Transverse colon (tissue), 4 donors: ENCODE data around the gene AKT1. TPM values are rescaled to one million over a fixed set of nuclear protein-coding genes. Genes with fewer than 3 reads are reported as not detected.
A peak's percentile ranks its signal among the peaks of the same experiment; 100 is the strongest.

Experiments used
- DNase-seq: peaks from one replicate; pipeline ENCODE4 v3.0.0-alpha.2; 2019
- H3K27ac ChIP-seq, 4 donors: fragments of 200-600 bp; sonication (generic); 2 replicates each; pipeline ENCODE4 v1.5.1; 2016 to 2018; ENCODE audit warnings: inconsistent platforms in 4 of 4
- H3K27me3 ChIP-seq: fragments of 200-600 bp; sonication (generic); 2 replicates; pipeline ENCODE4 v1.5.1; 2017; ENCODE audit warnings: inconsistent platforms
- H3K36me3 ChIP-seq, 4 donors: fragments of 200-600 bp; sonication (generic); 2 replicates each; pipeline ENCODE4 v1.5.1; 2017 to 2019; ENCODE audit warnings: inconsistent platforms in 4 of 4
- H3K4me1 ChIP-seq, 4 donors: fragments of 200-600 bp; sonication (generic); 2 replicates each; pipeline ENCODE4 v1.5.1; 2017 to 2020; ENCODE audit warnings: inconsistent platforms in 4 of 4
- H3K4me3 ChIP-seq, 4 donors: fragments of 200-600 bp; sonication (generic); 1 replicate in 1 of 4; 2 replicates in 3 of 4; pipeline versions ENCODE4 v1.5.1 to v1.6.1; 2017 to 2019; ENCODE audit warnings: inconsistent platforms in 4 of 4
- H3K9me3 ChIP-seq, 2 donors: fragments of 200-600 bp; sonication (generic); 2 replicates each; pipeline ENCODE4 v1.5.1; 2017 to 2019; ENCODE audit warnings: inconsistent platforms in 2 of 2
- EP300 ChIP-seq: sonication (generic); formaldehyde crosslinking; IDR thresholded peaks from one replicate; pipeline ENCODE4 v1.6.1; 2017; ENCODE audit warnings: antibody characterized with exemption, low read depth
- POLR2A ChIP-seq: fragments of 450-650 bp; IDR thresholded peaks from one replicate; pipeline ENCODE4 v1.6.1; 2016; ENCODE audit warnings: antibody characterized with exemption, mild to moderate bottlenecking, moderate library complexity
- POLR2AphosphoS5 ChIP-seq, 3 donors: sonication (generic); formaldehyde crosslinking; IDR thresholded peaks; one replicate each; pipeline ENCODE4 v1.6.1; 2016; ENCODE audit warnings: antibody characterized with exemption in 3 of 3
- WGBS, 2 donors: methylation state at CpG; one replicate each; pipeline ENCODE4 v1.1.5; 2018; ENCODE audit warnings: low coverage in 1 of 2; 5-methylcytosine and 5-hydroxymethylcytosine counted together
- in situ Hi-C, 4 donors: fragments of 200-750 bp; cut with MboI; loops; one replicate each; pipeline versions ENCODE4 v1.15.0 to v1.15.1; 2017; ENCODE audit warnings: low sequenced_read_pairs in 3 of 4, low pct_ligation_motif_present in 1 of 4, low pct_unique_long_range_greater_than_20kb in 1 of 4
- intact Hi-C: fragments of 100-400 bp; cut with DNase I; formaldehyde crosslinking; loops from one replicate; pipeline ENCODE4 v1.15.1; 2023; ENCODE audit warnings: low total_unique reads
- total RNA-seq, 4 donors: library from RNA; depleted of rRNA; stranded (reverse); fragments of >200 nt; gene quantifications; one replicate each; pipeline ENCODE4 v1.1.0, GENCODE V29; 2016
- TF ChIP-seq, protein P1 (sequence below), 5 experiments: fragments of 200-600 bp in 3 of 5; fragments of 450-650 bp in 2 of 5; sonication (generic) in 3 of 5; IDR thresholded peaks; 1 replicate in 2 of 5; 2 replicates in 3 of 5; pipeline ENCODE4 v1.5.1; 2016 to 2017; ENCODE audit warnings: antibody characterized with exemption in 5 of 5, inconsistent platforms in 3 of 5, mild to moderate bottlenecking in 2 of 5, moderate library complexity in 1 of 5

The AKT1 gene
- total RNA-seq, 4 donors from 2014 or later: 85.4 to 310 (median 136) TPM

DNA sequence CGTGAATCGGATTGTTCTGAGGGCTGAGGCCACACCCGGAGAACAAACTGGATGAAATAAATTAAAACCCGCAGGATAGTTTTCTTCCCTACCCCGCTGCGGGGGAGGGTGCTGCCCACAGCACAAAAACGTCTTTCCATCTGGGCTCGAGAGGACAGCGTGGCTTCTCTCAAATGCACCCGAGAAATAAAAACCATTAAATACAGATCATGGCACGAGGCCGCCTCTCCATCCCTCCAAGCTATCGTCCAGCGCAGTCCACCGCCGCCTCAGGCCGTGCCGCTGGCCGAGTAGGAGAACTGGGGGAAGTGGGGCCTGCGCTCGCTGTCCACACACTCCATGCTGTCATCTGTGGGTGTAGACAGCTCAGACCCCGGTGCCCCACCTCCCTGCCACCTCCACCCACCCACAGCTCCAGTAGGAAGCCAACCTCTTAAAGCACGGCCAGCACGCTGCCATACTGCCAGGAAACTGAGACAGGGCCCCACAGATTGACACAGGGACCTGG, 25.4 kb downstream of the AKT1 start:
- peaks cover 0 to 10% (median 7%) of the 10 kb centered on the region in 4 donors for H3K4me1 ChIP-seq
- H3K27me3 ChIP-seq: no peaks in the 10 kb centered on the region
- WGBS, 2 donors: 80 to 84% methylated on average over 2 to 24 of the region's 24 CpGs
- DNase-seq: no peak
- H3K9me3 ChIP-seq: no peaks in the 10 kb centered on the region
- no peak overlapping the region for H3K4me3 ChIP-seq
- peaks cover 0 to 14% (median 4%) of the 10 kb centered on the region in 4 donors for H3K36me3 ChIP-seq
- no peak overlapping the region for H3K27ac ChIP-seq
- TF ChIP-seq EP300: no peak
- TF ChIP-seq, protein P1, sequence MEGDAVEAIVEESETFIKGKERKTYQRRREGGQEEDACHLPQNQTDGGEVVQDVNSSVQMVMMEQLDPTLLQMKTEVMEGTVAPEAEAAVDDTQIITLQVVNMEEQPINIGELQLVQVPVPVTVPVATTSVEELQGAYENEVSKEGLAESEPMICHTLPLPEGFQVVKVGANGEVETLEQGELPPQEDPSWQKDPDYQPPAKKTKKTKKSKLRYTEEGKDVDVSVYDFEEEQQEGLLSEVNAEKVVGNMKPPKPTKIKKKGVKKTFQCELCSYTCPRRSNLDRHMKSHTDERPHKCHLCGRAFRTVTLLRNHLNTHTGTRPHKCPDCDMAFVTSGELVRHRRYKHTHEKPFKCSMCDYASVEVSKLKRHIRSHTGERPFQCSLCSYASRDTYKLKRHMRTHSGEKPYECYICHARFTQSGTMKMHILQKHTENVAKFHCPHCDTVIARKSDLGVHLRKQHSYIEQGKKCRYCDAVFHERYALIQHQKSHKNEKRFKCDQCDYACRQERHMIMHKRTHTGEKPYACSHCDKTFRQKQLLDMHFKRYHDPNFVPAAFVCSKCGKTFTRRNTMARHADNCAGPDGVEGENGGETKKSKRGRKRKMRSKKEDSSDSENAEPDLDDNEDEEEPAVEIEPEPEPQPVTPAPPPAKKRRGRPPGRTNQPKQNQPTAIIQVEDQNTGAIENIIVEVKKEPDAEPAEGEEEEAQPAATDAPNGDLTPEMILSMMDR (IDR thresholded peaks at IDR 0.05): no peak
- no peak for TF ChIP-seq POLR2AphosphoS5 (IDR thresholded peaks at IDR 0.05)
- no peak for TF ChIP-seq POLR2A
- in situ Hi-C loops: no loop called here
- intact Hi-C loops: no loop called here

DNA sequence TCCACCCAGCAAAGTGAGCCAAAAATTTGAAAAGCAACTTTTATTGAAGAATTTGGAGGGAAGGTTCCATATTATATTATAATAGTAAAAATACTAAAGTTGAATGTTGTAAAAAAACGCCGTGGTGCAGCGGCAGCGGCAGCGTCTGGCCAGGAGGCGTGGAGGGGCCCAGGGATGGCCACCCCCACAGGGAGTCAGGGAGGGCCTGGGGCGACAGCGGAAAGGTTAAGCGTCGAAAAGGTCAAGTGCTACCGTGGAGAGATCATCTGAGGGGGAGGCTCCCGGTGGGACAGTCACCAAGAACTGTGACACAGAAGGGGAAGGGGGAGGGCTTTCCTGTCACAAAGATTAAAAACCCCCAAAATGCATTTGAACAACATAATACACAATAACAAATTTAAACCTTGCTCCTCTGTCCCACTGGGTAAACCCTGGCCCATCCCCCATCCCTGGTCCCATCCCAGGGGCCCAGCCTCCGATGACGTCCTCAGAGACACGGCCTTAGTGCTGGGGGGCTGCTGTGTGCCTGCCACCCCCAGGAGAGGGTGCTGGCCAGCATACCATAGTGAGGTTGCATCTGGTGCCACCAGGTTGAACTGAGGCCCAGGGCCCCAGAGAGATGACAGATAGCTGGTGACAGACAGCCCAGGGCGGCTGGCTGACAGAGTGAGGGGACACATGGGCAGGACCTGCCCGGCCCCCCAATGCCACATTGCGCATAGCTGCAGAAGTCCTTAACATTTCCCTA, 26.1 kb downstream of the AKT1 start:
- peaks cover 0 to 14% (median 4%) of the 10 kb centered on the region in 4 donors for H3K36me3 ChIP-seq

DNA sequence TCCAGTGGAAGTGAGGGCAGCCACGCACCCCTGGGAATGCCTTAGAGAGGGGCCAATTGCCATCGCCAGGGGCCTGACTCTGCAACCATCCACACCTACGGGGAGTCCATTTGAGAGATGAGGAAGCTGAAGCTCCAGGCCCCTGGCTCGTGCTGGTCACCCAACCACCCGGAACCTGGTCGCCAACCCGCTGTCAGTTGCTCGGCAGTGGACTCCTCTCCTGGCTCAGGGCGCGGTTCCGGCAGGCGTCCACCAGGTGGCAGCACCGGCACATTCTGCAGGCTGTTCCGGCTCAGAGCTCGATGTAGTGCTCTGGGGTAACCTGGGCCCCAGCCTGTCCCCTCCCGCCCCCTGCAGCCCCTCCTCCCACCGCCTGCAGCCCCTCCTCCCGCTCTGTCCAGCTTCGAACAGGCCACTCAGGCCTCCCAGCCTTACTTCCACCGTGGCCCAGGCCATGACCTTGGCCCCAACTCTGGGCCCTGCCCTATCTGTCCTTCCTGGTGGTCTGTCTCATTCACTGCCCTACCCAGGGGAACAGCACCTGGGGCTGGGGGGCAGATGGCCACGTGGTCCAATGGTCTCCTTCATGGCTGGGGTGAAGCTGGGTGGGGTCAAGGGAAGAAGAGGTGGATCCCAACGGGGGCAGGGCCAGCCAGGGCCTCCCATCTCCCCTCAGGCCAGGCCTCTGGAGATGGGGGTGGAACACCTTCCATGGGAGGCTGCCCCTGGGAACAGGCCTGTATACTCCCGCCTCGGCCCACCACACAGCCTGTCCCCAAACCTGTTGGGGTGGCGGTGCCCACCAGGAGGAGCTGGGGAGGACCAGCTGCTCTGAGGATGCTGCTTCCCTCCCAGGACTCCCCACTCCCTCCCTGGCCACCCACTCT, 26.9 kb downstream of the AKT1 start:
- WGBS, 2 donors: 16% methylated on average over 17 of the region's 25 CpGs; no CpG with 5 or more reads in 1 of the 2 donors
- intact Hi-C loops (loop anchor here (5.0 kb wide), 1 partner anchor 59 kb away; no protein-coding TSS in a partner anchor), in situ Hi-C loops (loop anchor here (5.0 to 10.0 kb wide), 2 partner anchors 54 to 56 kb away; no protein-coding TSS in a partner anchor)

More for the DNA sequence above, 26.1 kb downstream of the AKT1 start:
- H3K4me3 ChIP-seq: no peak overlapping the region
- TF ChIP-seq, protein P1 (IDR thresholded peaks at IDR 0.05): no peak
- no peak for TF ChIP-seq POLR2AphosphoS5 (IDR thresholded peaks at IDR 0.05)
- TF ChIP-seq POLR2A: no peak
- no peak for TF ChIP-seq EP300
- H3K9me3 ChIP-seq: no peaks in the 10 kb centered on the region
- H3K4me1 ChIP-seq: peaks cover 0 to 10% (median 7%) of the 10 kb centered on the region in 4 donors
- intact Hi-C loops: loop anchor here (5.0 kb wide), 1 partner anchor 58 kb away; no protein-coding TSS in a partner anchor
- H3K27ac ChIP-seq: no peak overlapping the region
- H3K27me3 ChIP-seq: no peaks in the 10 kb centered on the region
- 75 to 81% methylated on average over 12 to 18 of the region's 18 CpGs for WGBS, 2 donors
- DNase-seq: no peak
- in situ Hi-C loops: loop anchor here (5.0 to 10.0 kb wide), 2 partner anchors 53 to 55 kb away; no protein-coding TSS in a partner anchor

More for the DNA sequence above, 26.9 kb downstream of the AKT1 start:
- peaks cover 0 to 10% (median 7%) of the 10 kb centered on the region in 4 donors for H3K4me1 ChIP-seq
- H3K27me3 ChIP-seq: no peaks in the 10 kb centered on the region
- peaks cover 0 to 14% (median 4%) of the 10 kb centered on the region in 4 donors for H3K36me3 ChIP-seq
- peak overlapping the region in 3 of 4 donors; percentile 18 to 36 (median 19) for H3K27ac ChIP-seq
- TF ChIP-seq POLR2AphosphoS5 (IDR thresholded peaks at IDR 0.05) (no peak), EP300 (no peak)
- TF ChIP-seq, protein P1 (IDR thresholded peaks at IDR 0.05): peak; percentile 83 to 97 (median 90)
- no peaks in the 10 kb centered on the region for H3K9me3 ChIP-seq
- DNase-seq: peak; percentile 93
- no peak overlapping the region for H3K4me3 ChIP-seq
